Spleen (tissue), 11 donors: ENCODE measurements around the gene OLIG2. TPM values are rescaled to one million over a fixed set of nuclear protein-coding genes. Genes with fewer than 3 reads are reported as not detected.

Experiments
- DNase-seq: peaks from one replicate; pipeline ENCODE4 v3.0.0-alpha.2; 2020
- H3K27ac ChIP-seq, 8 donors: fragments of 200-600 bp; sonication (generic) in 7 of 8; 1 replicate in 4 of 8; 2 replicates in 4 of 8; pipeline versions ENCODE4 v1.5.0 to v1.8.0; 2016 to 2021; ENCODE audit warnings: inconsistent platforms in 4 of 8, mild to moderate bottlenecking in 4 of 8, moderate library complexity in 1 of 8
- H3K27me3 ChIP-seq, 7 donors: fragments of 200-600 bp; sonication (generic) in 6 of 7; replicated peaks in 1 of 7; 1 replicate in 4 of 7; 2 replicates in 3 of 7; pipeline versions ENCODE4 v1.5.0 to v1.8.0; 2016 to 2021; ENCODE audit warnings: inconsistent platforms in 3 of 7, mild to moderate bottlenecking in 1 of 7
- H3K36me3 ChIP-seq, 6 donors: fragments of 200-600 bp; sonication (generic) in 5 of 6; 1 replicate in 4 of 6; 2 replicates in 2 of 6; pipeline versions ENCODE4 v1.5.0 to v1.8.0; 2016 to 2021; ENCODE audit warnings: inconsistent platforms in 2 of 6
- H3K4me1 ChIP-seq, 6 donors: fragments of 200-600 bp; sonication (generic) in 5 of 6; 1 replicate in 3 of 6; 2 replicates in 3 of 6; pipeline versions ENCODE4 v1.5.0 to v1.8.0; 2016 to 2021; ENCODE audit warnings: inconsistent platforms in 3 of 6
- H3K4me3 ChIP-seq, 8 donors: fragments of 200-600 bp; sonication (generic) in 7 of 8; 1 replicate in 4 of 8; 2 replicates in 4 of 8; pipeline versions ENCODE4 v1.5.0 to v1.8.0; 2016 to 2021; ENCODE audit warnings: inconsistent platforms in 4 of 8, mild to moderate bottlenecking in 4 of 8, moderate library complexity in 2 of 8
- H3K9me3 ChIP-seq, 8 donors: fragments of 200-600 bp; sonication (generic) in 7 of 8; 1 replicate in 4 of 8; 2 replicates in 4 of 8; pipeline versions ENCODE4 v1.5.0 to v1.8.0; 2016 to 2021; ENCODE audit warnings: inconsistent platforms in 4 of 8
- CTCF ChIP-seq, 11 experiments: fragments of 200-600 bp in 7 of 11; fragments of 450-650 bp in 4 of 11; sonication (generic) in 4 of 11; IDR thresholded peaks in 8 of 11; conservative IDR thresholded peaks in 3 of 11; 1 replicate in 7 of 11; 2 replicates in 4 of 11; pipeline versions ENCODE4 v1.4.0 to v1.8.0; 2016 to 2021; ENCODE audit warnings: antibody characterized with exemption in 11 of 11, inconsistent platforms in 4 of 11, mild to moderate bottlenecking in 1 of 11
- POLR2A ChIP-seq, 3 donors: fragments of 450-650 bp; IDR thresholded peaks; one replicate each; pipeline ENCODE4 v1.5.1; 2017; ENCODE audit warnings: antibody characterized with exemption in 3 of 3, mild to moderate bottlenecking in 1 of 3
- POLR2AphosphoS5 ChIP-seq, 3 donors: sonication (generic); formaldehyde crosslinking; IDR thresholded peaks; one replicate each; pipeline ENCODE4 v1.5.1; 2017; ENCODE audit warnings: antibody characterized with exemption in 3 of 3
- WGBS, 5 donors: extraction: QIAGEN DNeasy Blood & Tissue Kit in 3 of 5; methylation state at CpG; one replicate each; pipeline versions ENCODE4 v1.1.5 to v1.1.7; 2013 to 2018; 5-methylcytosine and 5-hydroxymethylcytosine counted together
- intact Hi-C: fragments of 100-400 bp; cut with DNase I; formaldehyde crosslinking; loops from one replicate; pipeline ENCODE4 v1.15.0; 2023; ENCODE audit warnings: low total_unique reads
- polyA plus RNA-seq, 3 donors: library from polyadenylated mRNA; stranded (reverse); fragments of 200-250 nt; gene quantifications; one replicate each; pipeline ENCODE4 v1.2.1, GENCODE V29; 2013
- total RNA-seq, 7 donors: library from RNA; depleted of rRNA in 3 of 7; stranded (reverse); fragments of >200 nt in 3 of 7; fragmentation: NEBNext Ultra II Directional in 4 of 7; extraction: Animal tissue kit (Norgen Biotek cat#: 25700) in 4 of 7; gene quantifications; one replicate each; pipeline versions ENCODE4 v1.1.0 to v1.2.1, GENCODE V29; 2016 to 2021
- donor health status: healthy with polysubstance abuse.
- donor health status: DM: no; HTN: no; CAD: no; lungs with moderate emphysema.
- donor health status: DM: no; HTN: no; CAD: no.
- donor health status: Bipolar disorder and iron deficiency.
- donor health status: healthy.
- donor health status: DM: no; HTN: no; CAD: no.
- donor health status: DM: yes; HTN: yes; CAD: no.

Gene OLIG2
- total and polyA plus RNA-seq, 10 donors: 0.03 to 0.23 TPM; not detected in 8

- H3K4me3 ChIP-seq: no peak overlapping the region
- H3K27ac ChIP-seq: no peak overlapping the region
- H3K36me3 ChIP-seq: no peaks in the 10 kb centered on the region
- TF ChIP-seq POLR2A (IDR thresholded peaks at IDR 0.05): no peak
- TF ChIP-seq POLR2AphosphoS5 (IDR thresholded peaks at IDR 0.05): no peak
- no peak for TF ChIP-seq CTCF (IDR thresholded peaks at IDR 0.05 in 8 of 11, conservative IDR thresholded peaks at IDR 0.05 in 3 of 11)
- 91 to 96% (median 93%) methylated on average over 16 of the region's 16 CpGs for WGBS, 5 donors
- H3K9me3 ChIP-seq: no peaks in the 10 kb centered on the region
- peaks cover 0 to 7% (median 0%) of the 10 kb centered on the region in 6 donors for H3K4me1 ChIP-seq
- H3K27me3 ChIP-seq: peaks cover 0 to 33% (median 3%) of the 10 kb centered on the region in 7 donors
- intact Hi-C loops: no loop called here
- no peak for DNase-seq
Observed at GRCh38 chr21:33051925-33052324, 26.2 kb downstream of the OLIG2 start.

DNA sequence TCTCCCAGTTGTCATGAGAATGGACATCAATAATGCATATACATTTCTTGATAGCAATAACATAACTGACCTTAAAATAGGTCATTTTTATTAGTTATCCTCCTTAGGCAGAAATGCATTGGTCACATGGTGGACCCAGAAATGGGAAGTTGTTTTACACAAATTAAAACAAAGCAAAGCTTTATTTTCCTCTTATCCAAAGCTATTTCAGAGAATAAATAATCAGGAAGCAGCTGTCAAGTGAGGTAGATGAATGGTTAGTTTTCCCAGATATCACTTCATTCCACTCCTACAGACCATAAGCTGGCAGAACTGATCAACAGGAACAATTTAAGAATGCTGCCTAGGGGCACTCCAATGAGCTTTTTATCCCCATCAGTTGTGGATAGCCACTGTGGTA is 28.2 kb downstream of the OLIG2 start:
- TF ChIP-seq POLR2AphosphoS5 (IDR thresholded peaks at IDR 0.05) (no peak), POLR2A (IDR thresholded peaks at IDR 0.05) (no peak), CTCF (IDR thresholded peaks at IDR 0.05 in 8 of 11, conservative IDR thresholded peaks at IDR 0.05 in 3 of 11) (no peak)
- H3K4me1 ChIP-seq: peaks cover 0 to 22% (median 10%) of the 10 kb centered on the region in 6 donors
- intact Hi-C loops: no loop called here
- no peaks in the 10 kb centered on the region for H3K9me3 ChIP-seq
- no peak overlapping the region for H3K4me3 ChIP-seq
- peaks cover 0 to 13% (median under 1%) of the 10 kb centered on the region in 7 donors for H3K27me3 ChIP-seq
- no peak for DNase-seq
- H3K27ac ChIP-seq: no peak overlapping the region
- no peaks in the 10 kb centered on the region for H3K36me3 ChIP-seq

DNA sequence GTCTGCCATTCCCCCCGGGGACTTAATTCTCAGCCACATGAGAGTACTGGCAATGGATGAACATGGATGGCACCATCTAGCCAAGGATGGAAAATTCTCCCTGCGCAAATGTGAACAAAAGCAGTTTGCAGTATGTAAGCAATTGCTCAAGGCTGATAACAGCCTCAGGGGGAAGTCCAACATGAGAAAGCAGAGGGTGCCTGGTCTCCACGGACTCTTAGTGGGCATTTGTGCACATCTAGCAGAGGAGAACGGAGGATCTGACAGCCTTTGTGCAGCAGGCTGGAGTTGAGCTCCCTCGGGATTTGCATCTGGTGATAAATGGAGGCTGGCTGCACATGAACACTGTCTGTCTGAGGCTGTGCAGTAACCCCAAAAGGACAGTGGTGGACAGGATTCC is 30.3 kb downstream of the OLIG2 start:
- Histone ChIP-seq H3K27ac (no peak overlapping the region), H3K27me3 (peaks cover 0 to 19% (median 0%) of the 10 kb centered on the region in 7 donors), H3K36me3 (no peaks in the 10 kb centered on the region), H3K4me1 (peaks cover 0 to 41% (median 23%) of the 10 kb centered on the region in 6 donors), H3K4me3 (no peak overlapping the region), H3K9me3 (no peaks in the 10 kb centered on the region)
- no peak for DNase-seq
- 59 to 80% (median 71%) methylated on average over 5 of the region's 5 CpGs for WGBS, 5 donors
- TF ChIP-seq POLR2AphosphoS5 (IDR thresholded peaks at IDR 0.05) (no peak), CTCF (IDR thresholded peaks at IDR 0.05 in 8 of 11, conservative IDR thresholded peaks at IDR 0.05 in 3 of 11) (no peak), POLR2A (IDR thresholded peaks at IDR 0.05) (no peak)
- intact Hi-C loops: no loop called here

DNA sequence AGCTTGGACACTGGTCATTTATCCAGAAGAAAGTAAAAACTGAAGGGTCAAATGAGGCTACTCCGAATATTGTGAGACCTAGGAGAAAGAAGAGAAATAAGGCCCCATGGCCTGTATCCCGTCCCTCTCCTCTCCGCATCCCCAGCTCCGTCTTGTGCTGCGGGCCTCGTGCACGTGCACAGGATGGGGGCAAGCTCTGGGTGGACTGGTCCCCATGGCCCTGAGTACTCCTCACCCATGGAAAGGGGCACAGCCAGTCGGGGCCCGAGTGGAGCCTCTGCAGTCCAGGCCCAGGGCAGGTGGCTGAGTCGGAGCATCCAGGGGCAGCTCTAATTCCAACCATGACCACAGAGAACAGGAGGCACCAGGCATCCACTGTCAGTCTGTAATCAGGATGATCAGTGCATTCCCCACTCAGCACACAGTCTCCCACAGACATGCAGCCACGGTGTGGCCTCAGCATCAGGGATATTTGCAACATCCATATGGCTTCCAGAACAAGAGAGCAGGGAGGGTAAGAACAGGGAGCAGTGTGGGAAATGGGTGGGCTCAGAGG is 31.7 kb downstream of the OLIG2 start:
- intact Hi-C loops: no loop called here
- no peak overlapping the region for H3K27ac ChIP-seq
- no peaks in the 10 kb centered on the region for H3K9me3 ChIP-seq
- H3K4me3 ChIP-seq: no peak overlapping the region
- no peak for DNase-seq
- H3K36me3 ChIP-seq: no peaks in the 10 kb centered on the region
- TF ChIP-seq POLR2AphosphoS5 (IDR thresholded peaks at IDR 0.05) (no peak), CTCF (IDR thresholded peaks at IDR 0.05 in 8 of 11, conservative IDR thresholded peaks at IDR 0.05 in 3 of 11) (no peak), POLR2A (IDR thresholded peaks at IDR 0.05) (no peak)
- WGBS, 5 donors: 89 to 92% (median 91%) methylated on average over 8 to 11 of the region's 11 CpGs
- H3K4me1 ChIP-seq: peaks cover 0 to 41% (median 23%) of the 10 kb centered on the region in 6 donors
- peaks cover 0 to 30% (median 0%) of the 10 kb centered on the region in 7 donors for H3K27me3 ChIP-seq
